Skin epidermis (tissue), 12 donors: ENCODE measurements around the gene CCDC33.

Experiments used
- H3K27ac ChIP-seq, 21 experiments: fragments of 200-600 bp; sonication (generic) in 11 of 21; one replicate each; pipeline ENCODE4 v1.5.0; 2020; ENCODE audit warnings: mild to moderate bottlenecking in 3 of 21, inconsistent platforms in 2 of 21, moderate library complexity in 2 of 21
- H3K4me3 ChIP-seq, 7 experiments: fragments of 200-600 bp; sonication (generic) in 2 of 7; one replicate each; pipeline ENCODE4 v1.5.0; 2020; ENCODE audit warnings: inconsistent platforms in 2 of 7, mild to moderate bottlenecking in 2 of 7, moderate library complexity in 1 of 7

The CCDC33 gene

GRCh38 chr15:74303741-74304309, 67.7 kb downstream of the CCDC33 start:
- Histone ChIP-seq H3K27ac (no peak overlapping the region), H3K4me3 (no peak overlapping the region)

- H3K27ac ChIP-seq, result no peak overlapping the region
- no peak overlapping the region for H3K4me3 ChIP-seq
These were observed 68.3 kb downstream of the CCDC33 start for GRCh38 chr15:74304431-74304830.

DNA sequence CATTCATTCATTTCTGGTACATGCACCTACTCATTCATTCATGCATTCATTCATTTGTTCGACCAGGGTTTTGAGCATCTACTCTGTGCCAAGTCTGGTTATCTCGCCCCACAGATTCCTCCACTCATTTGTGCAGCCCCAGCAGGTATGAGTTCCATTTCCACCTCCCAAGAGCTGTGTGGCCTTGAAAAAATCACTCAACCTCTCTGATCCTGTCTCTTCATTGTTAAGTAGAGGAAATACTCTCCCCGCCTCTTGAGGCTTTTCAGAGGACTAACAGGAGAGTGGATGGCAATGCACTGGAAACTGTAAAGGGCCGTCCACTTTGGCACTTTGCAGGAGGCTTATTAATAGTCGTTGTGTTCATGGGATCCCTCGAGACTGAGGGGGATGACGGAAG, 69.6 kb downstream of the CCDC33 start:
- Histone ChIP-seq H3K27ac (no peak overlapping the region), H3K4me3 (no peak overlapping the region)

DNA sequence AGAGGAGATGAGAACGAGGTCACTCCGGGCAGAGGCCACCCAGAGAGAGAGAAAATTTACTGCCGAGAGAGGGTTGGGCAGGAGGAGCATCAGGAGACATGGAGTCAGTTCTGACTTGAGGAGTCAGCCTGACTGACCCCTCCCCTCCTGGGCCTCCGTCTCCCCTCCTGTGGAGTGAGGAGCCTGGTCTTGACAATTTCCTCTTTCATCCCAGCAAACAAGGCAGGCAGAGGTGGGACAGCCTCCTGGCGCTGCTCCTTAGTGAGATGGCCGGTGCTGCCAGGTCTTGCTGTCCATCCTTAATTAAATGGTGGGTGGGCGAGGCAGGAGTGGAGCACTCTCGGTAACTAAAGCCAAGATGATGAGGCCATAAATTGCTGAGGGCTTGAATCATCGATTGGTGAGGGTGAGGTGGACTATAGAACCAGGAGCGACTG, 70.7 kb downstream of the CCDC33 start:
- no peak overlapping the region for H3K4me3 ChIP-seq
- H3K27ac ChIP-seq, result no peak overlapping the region

GRCh38 chr15:74307827-74308811, 72.0 kb downstream of the CCDC33 start:
- H3K27ac ChIP-seq, result no peak overlapping the region
- no peak overlapping the region for H3K4me3 ChIP-seq

GRCh38 chr15:74311734-74312444, 75.8 kb downstream of the CCDC33 start:
- no peak overlapping the region for H3K4me3 ChIP-seq
- no peak overlapping the region for H3K27ac ChIP-seq

DNA sequence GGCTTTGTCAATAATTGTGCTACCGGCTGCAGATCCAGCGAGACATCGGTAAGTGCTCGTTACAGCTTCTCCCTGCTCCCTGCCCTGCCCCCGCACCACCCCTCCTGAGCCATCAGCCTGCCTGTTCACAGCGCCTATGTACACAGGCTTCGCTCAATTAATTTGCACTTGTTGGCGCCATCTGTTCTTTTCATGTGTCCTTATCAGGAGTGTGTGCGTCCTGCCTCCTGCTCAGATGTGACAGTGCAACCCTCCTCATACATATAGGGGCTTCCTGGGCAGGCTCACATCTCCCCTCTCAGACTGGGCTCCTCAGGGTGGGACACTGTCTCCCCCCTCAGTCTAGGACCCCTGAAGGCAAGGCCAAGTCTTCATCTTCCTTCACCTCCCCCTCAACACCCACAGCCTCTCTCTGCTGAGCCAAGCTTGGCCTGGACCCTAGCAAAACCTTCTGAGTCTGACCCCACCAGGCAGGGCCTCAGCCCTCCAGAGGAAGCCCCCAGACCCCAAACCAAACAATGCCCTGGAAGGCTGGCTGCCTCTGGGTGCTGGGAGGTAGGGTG, 76.4 kb downstream of the CCDC33 start:
- H3K4me3 ChIP-seq, result no peak overlapping the region
- H3K27ac ChIP-seq, result no peak overlapping the region

DNA sequence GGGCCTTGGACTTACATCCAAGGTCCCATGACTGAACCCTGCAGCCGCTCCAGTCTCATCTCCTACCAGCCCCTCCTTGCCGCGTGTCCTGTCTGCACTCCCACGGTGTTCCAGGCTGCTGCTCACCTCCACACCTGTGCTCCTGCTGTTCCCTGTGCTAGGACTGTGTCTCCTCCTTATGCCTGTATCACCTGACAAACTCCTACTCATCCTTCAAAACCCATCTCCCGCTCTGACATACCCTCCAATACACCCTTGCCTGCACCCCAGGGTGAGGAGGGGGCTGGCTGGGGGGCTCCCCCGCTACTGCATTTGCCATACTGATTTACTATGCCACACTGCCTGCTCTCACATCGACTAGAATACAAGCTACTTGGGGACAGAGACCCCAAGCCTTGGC, 77.8 kb downstream of the CCDC33 start:
- no peak overlapping the region for H3K4me3 ChIP-seq
- no peak overlapping the region for H3K27ac ChIP-seq

DNA sequence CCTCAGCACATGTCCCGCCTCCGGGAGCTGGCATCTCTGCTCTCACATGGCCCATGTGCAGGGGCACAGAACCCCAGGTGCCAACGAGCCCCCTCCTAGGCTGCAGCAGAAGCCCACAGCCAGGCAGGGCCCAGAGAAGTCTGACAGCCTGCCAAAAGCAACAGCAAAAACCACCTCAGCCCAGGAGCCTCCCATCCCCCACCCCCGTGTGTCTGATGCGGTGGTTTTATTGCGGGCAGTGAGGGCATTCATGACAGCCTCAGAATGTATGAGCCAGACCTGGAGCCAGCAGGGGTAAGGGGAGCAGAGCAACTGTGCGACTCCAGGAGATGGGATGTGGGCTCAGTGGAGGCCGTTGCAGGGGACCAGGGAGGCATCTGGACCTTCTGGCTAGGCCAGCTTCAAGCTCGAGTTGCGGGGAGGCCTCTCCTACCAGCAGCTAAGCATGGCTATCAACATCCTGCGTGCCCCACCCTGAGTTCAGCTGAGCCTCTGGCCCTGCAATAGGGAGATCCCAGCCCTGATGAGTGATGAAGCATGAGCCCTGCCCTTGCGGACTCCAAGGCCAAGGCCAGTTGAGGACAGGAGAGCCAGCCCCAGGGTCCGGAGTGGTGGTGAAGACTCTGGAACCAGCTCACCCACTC, 78.8 kb downstream of the CCDC33 start:
- Histone ChIP-seq H3K4me3 (no peak overlapping the region), H3K27ac (peak overlapping the region in 3 of 21 experiments; percentile 25 to 52 (median 26))

DNA sequence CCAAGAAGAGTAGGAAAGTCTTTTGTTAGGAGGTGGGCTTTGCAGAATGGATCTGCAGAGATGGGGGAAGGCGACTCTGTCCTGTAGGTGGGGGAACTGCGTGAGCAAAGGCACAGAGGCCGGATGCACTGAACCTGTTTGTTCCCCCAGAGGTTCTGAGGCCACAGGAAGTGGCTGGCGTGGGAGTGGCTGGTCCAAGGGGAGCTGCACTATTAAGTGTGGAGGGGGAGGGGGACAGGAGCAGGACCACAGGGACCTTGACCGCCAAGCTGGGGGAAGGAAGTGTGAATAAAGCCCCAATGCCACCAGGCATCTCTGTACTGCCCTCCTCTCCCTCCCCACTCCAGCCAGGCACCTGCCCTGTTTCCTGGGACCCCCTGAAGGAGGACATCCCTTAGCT, 79.5 kb downstream of the CCDC33 start:
- peak overlapping the region in 4 of 21 experiments; percentile 21 to 52 (median 36) for H3K27ac ChIP-seq

DNA sequence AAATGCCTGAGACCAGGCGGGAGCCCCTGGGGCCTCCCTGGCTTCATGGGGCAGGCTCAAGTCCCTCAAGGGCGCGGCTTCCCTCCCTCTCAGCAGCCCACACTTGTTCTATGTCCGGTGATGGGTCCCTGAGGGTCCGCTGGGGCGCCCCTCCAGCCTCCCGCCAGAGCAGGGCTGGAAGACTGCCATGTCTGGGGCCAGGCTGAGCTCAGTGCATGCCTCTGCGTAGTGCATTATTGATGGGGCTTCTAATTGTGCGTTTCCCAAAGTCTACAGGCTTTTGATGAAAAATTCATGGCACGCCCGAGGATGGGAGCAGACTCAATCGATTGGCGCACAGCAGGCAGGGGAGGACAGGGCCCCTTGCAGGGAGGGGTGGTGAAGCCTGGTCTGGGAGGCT, 80.0 kb downstream of the CCDC33 start:
- Histone ChIP-seq H3K27ac (peak overlapping the region in 3 of 21 experiments; percentile 21 to 75 (median 47)), H3K4me3 (no peak overlapping the region)

More for the DNA sequence above, 79.5 kb downstream of the CCDC33 start:
- H3K4me3 ChIP-seq, result no peak overlapping the region

DNA sequence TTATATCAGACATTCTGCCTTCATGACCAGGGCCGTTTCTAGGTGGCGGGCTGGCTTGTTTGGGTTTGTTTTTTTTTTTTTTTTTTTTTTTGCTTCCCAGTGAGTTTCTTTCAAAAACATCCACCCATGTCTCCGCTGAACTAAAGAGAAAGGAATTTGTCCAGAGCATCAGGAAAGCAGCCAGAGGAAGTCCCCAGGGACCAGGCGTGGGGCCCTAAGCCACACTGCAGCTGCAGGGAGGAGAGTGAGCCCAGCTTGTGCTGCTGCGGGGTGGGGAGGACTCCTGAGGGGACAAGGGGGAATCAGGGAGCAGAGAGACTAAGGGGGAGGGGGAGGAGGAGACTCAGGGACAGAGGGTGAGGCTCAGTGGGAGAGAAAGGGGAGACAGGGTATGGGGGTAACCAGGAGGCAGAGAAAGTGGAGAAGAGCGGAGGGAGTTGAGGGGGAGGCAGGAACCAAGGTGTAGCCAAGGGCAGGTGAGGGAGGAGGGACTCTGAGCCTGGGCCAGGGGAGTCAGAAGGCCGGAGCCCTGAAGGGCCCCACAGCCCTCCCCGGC, 81.8 kb downstream of the CCDC33 start:
- Histone ChIP-seq H3K27ac (peak overlapping the region in 14 of 21 experiments; percentile 14 to 83 (median 62)), H3K4me3 (no peak overlapping the region)

- Histone ChIP-seq H3K27ac (peak overlapping the region in 9 of 21 experiments; percentile 44 to 79 (median 61)), H3K4me3 (no peak overlapping the region)
These were observed 82.4 kb downstream of the CCDC33 start for GRCh38 chr15:74318376-74319137.

GRCh38 chr15:74319138-74319460, 83.0 kb downstream of the CCDC33 start:
- Histone ChIP-seq H3K27ac (peak overlapping the region in 5 of 21 experiments; percentile 7 to 79 (median 24)), H3K4me3 (no peak overlapping the region)

- H3K4me3 ChIP-seq, result no peak overlapping the region
- peak overlapping the region in 5 of 21 experiments; percentile 7 to 79 (median 24) for H3K27ac ChIP-seq
These were observed 83.6 kb downstream of the CCDC33 start for GRCh38 chr15:74319596-74320351.

GRCh38 chr15:74320352-74321247, 84.5 kb downstream of the CCDC33 start:
- peak overlapping the region in 2 of 21 experiments; percentile 22 to 77 for H3K27ac ChIP-seq
- H3K4me3 ChIP-seq, result no peak overlapping the region
